Activated CD8-positive, alpha-beta memory T cell treated with anti-CD3 and anti-CD28 coated beads, Interleukin-2, amount 50 U/mL, for 24 hours (primary cell): ENCODE measurements around the gene RPS27A.
"Not testable (repeated sequence)": the region's sequence is repeated elsewhere in the genome, so short reads cannot be mapped to it uniquely, and the experiment has no call there.

Source experiments
- DNase-seq: peaks from one replicate; pipeline ENCODE4 v3.0.0-alpha.2; 2020; ENCODE audit errors: extremely low read depth

Gene RPS27A

GRCh38 chr2:55232084-55232862 is at the start of gene RPS27A, which contains the start of gene CLHC1:
Gene RPS27A, plus strand, starts transcription at chr2:55232688. Its CDS starts 137 bp downstream, at chr2:55232825.
Gene CLHC1, minus strand, starts transcription at chr2:55232293. Its CDS starts 9,882 bp downstream, at chr2:55222411.
- peak; percentile 83 for DNase-seq

- not testable (repeated sequence) for DNase-seq
Observed at GRCh38 chr2:55186837-55187236, 45.7 kb upstream of the RPS27A start.

DNA sequence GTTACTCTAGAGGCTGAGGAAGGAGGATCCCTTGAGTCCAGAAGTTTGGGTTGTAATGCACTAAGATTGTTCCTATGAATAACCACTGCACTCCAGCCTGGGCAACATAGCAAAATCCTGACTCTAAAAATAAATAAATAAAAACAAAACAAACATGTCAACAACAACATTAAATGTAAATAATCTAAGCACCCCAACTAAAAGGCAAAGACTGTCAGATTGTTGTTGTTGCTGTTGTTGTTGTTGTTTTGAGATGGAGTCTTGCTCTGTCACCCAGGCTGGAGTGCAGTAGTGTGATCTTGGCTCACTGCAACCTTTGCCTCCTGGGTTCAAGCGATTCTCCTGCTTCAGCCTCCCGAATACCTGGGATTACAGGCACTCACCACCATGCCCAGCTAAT is 40.6 kb upstream of the RPS27A start:
- not testable (repeated sequence) for DNase-seq

- DNase-seq = no peak
Observed at GRCh38 chr2:55196526-55196925, 36.0 kb upstream of the RPS27A start.

GRCh38 chr2:55200416-55200815 is 32.1 kb upstream of the RPS27A start:
- DNase-seq = no peak

DNA sequence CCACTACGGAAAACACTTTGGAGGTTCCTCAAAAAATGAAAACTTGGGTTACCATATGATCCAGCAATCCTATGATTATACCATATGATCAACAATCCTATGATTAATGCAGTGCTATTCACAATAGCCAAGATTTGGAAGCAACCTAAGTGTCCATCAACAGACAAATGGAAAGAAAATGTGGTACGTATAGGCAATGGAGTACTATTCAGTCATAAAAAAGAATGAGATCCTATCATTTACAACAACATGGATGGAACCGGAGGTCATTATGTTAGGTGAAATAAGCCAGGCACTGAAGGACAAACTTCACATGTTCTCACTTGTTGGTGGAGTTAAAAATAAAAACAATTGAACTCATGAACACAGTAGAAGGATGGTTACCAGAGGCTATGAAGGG is 28.0 kb upstream of the RPS27A start:
- no peak for DNase-seq

DNA sequence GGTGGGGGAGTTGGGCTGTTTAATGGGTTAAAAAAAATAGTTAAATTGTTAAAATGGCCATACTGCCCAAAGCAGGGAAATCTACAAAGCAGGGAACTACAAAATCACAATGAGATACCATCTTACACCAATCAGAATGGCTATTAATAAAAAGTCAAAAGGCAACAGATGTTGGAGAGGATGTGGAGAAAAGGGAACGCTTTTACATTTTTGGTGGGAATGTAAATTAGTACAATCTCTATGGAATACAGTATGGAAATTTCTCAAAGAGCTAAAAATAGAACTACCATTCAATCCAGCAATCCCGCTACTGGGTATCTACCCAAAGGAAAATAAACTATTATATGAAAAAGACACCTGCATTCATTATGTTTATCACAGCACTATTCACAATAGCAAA is 27.5 kb upstream of the RPS27A start:
- DNase-seq = no peak

DNA sequence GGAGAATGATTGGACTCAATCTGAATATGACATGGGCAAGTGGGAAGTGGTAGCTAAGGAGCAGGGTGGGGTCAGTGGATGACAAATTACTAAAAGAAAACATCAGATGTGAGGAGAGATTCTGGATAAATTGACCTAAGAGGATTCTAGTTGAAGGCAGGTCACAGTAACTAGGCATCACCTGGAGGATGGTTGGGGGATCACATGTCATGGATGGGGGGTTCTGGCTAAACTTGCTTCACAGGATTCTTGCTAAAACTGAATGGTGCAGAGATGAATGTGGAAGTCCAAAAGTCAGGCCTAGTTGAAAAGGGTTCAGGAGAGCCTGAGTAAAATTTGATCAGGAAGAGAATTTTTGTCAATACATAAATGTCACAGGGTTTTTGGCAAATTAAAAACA is 18.7 kb upstream of the RPS27A start:
- DNase-seq = no peak

GRCh38 chr2:55223958-55224760 is 8.3 kb upstream of the RPS27A start:
- DNase-seq = no peak

GRCh38 chr2:55224761-55225261 is 7.7 kb upstream of the RPS27A start:
- no peak for DNase-seq

DNA sequence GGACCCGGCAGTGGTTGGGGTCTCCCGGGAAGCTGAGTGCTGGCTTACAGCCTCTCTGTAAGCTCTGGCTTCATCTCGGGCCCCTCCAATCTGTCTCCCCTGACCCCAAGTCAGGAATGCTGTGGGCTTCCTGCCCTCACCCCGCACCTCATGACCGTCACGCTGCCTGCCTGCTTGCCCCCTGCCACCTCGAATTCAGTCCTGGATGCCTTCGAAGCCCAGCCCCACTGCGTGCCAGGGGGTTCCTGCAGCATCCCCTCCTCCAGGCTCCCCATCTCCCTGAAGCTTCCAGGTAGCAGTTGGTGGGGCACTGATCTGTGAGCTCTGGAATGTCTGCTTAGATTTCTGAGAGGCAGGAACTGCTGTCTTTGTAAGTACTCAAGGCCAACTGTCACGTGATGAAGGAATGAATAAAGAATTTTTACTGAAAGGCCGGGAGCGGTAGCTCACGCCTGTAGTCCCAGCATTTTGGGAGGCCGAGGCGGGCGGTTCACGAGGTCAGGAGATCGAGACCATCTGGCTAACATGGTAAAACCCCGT is 6.9 kb upstream of the RPS27A start:
- no peak for DNase-seq

GRCh38 chr2:55227437-55228225 is 4.9 kb upstream of the RPS27A start:
- DNase-seq = not testable (repeated sequence)

- DNase-seq = no peak
Observed at GRCh38 chr2:55228226-55228563, 4.3 kb upstream of the RPS27A start.

DNA sequence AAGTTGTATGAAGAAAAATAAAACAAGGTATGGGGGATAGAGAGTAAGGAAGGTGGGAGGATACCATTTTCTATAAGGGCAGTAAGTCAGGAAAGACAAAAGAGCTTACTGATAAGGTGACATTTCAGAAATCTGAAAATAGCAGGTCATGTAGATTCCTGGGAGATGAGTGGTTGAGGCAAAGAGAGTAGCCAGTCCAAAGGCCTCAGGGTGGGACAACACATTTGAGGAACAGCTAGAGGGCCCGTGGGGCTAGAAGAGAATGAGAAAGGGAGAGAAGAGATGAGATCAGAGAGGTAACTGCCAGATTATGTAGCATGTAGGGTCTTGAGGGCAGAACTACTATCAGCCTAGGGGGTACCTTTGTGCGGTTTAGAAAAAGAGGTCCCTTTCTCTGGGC is 3.3 kb upstream of the RPS27A start:
- no peak for DNase-seq

DNA sequence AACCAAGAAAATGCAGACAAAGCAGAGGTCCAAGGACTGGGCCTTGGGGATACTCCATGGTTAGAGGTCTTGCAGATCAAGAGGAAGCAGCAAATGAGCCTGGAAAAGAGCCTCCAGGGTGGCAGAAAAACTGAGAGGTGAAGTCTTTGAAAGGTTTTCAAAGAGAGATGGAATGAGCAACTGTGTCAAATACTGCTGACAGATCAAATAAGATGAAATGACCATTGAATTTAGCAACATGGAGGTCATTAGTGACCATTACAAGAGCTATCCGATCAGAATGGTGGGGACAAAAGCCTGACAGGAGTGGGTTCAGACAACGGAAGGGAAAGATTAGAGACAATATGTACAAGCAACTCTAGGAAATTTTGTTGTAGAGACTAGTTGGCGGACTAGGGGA is 1.9 kb upstream of the RPS27A start:
- DNase-seq = no peak

DNA sequence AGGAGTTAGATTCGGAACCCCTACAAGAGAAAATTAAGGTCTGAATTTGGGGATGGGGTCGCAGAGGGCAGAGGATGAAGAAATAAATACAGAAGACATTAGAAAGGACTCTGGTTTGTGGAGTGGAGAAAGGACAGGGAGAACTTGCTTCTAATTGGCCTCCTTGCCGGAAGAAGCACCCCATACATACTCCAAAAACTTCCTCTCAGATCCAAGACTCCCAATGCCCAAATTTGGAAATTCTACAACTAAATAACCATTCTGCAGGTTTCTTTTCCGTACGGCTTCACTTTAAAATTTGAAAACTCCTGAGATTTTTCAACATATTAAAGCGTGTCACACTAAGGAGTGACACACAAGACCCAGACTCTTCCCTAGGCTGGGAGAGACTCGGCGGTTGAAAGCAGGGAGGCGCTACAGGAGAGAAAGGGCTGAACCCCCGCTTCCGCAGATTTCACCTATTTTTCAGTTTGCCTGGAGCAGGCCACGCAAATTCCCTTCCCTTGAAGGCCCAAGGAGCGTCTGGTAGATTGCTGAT is 873 bp upstream of the RPS27A start:
- no peak for DNase-seq

GRCh38 chr2:55232863-55233657 is 572 bp downstream of the RPS27A start:
- DNase-seq = no peak

GRCh38 chr2:55233658-55233940 is 1.1 kb downstream of the RPS27A start:
- no peak for DNase-seq

GRCh38 chr2:55235724-55236538 is 3.4 kb downstream of the RPS27A start:
- DNase-seq = no peak

DNA sequence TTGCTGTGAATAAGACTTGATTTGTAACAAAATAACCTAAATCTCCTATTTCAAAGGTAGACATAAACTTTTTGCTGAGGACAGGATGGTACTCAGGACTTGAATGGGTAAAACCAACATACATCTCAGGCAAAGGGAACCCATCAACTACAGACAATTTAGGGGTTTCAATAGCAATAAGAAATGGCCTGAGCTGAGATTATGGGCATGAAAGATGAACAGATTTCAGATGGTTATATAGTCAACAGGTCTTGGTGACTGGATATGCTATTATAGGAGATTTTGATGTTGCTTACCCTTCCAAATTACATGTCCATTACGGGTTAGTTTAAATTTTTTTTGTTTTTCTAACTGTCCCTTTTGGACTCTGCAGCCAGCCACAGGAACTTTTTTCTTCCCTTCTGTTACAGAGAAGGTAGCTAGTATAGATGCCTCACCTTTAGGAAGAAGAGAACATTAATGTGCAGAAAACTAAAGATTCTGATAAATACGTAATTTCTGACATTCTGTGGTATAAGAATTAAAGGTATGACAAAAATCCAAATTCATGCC is 4.6 kb downstream of the RPS27A start:
- no peak for DNase-seq
